NCI-H446 treated with DMSO at 0.1 percent for 48 hours (cell line): ENCODE results near the gene S100A5.
"Not testable (repeated sequence)": the region's sequence is repeated elsewhere in the genome, so short reads cannot be mapped to it uniquely, and the experiment has no call there.

Experiments used
- DNase-seq: peaks from one replicate; lab custom pipeline; 2025; lab: John Stamatoyannopoulos, UW

S100A5 gene

GRCh38 chr1:153533689-153534201 lies 7.0 kb downstream of the S100A5 start:
- peak; percentile 91 for DNase-seq

GRCh38 chr1:153532769-153533599 lies 7.8 kb downstream of the S100A5 start:
- peak; percentile 79 for DNase-seq

DNA sequence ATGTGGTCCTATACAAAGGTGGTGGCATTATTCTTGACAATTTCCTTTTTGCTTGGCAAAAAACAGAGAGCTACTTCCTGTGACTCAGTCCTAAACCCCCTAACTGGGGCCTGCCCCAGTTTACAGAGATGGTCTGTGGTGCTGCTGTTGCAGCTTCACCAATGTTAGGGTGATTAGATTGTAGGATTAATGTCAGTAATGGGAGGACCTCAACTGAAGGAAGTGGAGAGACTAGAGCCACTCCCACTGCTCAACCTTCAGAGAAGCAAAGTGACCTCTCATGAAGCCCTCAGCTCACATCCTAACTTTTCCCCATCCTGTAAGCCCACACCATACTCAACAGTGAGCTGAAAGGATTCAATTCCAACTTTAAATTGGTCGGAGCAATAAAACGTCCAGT lies 8.6 kb downstream of the S100A5 start:
- no peak for DNase-seq

GRCh38 chr1:153531638-153532037 lies 9.1 kb downstream of the S100A5 start:
- no peak for DNase-seq

DNA sequence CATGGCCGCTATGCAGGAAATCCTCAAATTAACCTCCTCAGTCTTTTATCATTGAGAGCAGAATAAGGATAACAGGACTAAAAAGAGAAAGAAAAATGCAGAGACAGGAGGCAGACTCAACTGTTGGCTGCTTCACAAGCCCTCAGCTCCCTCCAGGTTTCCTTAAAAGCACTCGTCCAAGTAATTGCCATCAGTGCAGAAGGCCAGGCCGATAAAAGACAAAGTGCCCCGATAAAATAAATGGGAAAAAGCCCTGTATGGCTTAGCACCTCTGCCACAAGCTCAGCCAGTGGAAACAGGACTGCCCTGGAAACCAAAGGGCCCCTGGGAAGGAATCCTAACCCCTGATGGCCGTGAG lies 13.1 kb downstream of the S100A5 start:
- no peak for DNase-seq

DNA sequence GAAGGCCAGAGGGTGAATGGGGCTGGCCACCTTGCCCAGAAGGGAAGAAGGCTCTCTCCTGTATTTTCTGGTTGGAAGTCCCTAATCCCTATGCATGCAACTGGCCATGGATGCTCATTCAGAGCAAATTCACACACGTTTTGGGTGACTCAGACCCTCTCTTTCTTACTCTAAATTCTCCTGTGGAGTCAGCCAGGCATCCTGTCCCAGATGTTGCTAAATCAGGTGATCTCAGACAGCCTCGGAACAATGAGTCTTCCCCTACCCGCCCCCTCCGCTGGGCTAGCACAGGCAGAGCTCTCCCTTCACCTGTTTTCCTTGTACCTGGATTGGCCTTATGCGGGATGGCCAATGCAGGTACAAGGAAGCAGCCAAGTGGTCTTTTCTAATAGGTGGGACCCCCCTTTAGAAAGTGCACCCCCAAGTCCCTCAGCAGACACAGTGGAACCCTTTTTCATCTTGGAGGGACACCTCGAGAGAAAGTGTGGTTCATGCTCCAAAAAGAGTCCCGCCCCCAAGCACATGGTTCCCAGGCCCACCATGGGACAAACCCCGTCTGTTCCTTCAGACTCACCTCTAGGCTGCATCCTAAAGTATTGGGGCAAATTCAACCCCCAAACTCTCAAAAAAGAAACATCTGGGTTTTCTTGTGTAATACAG lies 13.6 kb downstream of the S100A5 start:
- DNase-seq = no peak

GRCh38 chr1:153526132-153526543 lies 14.6 kb downstream of the S100A5 start:
- DNase-seq = peak; percentile 77

DNA sequence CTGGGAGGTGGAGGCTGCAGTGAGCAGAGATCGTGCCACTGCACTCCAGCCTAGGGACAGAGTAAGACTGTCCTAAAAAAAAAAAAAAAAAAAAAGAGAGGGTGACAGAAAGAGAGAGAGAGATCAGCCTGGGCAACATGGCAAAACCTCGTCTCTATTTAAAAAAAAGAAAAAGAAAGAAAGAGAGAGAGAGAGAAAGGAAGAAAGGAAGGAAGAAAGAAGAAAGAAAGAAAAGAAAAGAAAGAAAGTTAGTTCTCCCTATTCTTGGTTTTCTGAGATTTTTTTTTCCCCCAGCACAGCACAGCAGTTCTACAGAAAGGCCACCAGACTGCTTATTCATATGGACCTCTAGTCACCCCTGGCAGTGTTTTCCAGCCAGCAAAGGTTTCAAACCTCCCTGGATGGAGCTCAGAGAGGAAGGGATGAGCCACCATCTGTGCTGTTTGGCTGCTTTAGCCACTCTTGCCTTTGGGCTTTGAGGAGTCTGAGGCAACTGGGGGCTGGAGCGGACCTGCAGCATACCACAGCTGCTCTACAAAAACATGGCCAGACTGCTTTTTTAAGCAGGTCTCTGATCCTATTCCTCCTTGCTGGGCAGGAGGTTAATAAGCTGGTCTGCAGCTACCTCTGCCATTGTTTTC lies 15.5 kb downstream of the S100A5 start:
- peak; percentile 93 for DNase-seq

DNA sequence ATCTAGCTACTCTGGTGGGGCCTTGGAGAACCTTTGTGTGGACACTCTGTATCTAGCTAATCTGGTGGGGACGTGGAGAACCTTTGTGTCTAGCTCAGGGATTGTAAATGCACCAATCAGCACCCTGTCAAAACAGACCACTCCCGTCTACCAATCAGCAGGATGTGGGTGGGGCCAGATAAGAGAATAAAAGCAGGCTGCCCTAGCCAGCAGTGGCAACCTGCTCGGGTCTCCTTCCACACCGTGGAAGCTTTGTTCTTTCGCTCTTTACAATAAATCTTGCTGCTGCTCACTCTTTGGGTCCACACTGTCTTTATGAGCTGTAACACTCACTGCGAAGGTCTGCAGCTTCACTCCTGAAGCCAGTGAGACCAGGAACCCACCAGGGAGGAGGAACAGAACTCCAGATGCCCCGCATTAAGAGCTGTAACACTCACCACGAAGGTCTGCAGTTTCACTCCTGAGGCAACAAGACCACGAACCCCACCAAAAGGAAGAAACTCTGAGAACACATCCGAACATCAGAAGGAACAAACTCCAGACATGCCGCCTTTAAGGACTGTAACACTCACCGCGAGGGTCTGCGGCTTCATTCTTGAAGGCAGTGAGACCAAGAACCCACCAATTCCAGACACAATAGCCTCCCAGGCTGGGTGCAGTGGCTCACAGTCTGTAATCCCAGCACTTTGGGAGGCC lies 18.2 kb downstream of the S100A5 start:
- not testable (repeated sequence) for DNase-seq

- DNase-seq = not testable (repeated sequence)
Measured at GRCh38 chr1:153521808-153522207, 18.9 kb downstream of the S100A5 start.

GRCh38 chr1:153520818-153521476 lies 19.8 kb downstream of the S100A5 start:
- no peak for DNase-seq

DNA sequence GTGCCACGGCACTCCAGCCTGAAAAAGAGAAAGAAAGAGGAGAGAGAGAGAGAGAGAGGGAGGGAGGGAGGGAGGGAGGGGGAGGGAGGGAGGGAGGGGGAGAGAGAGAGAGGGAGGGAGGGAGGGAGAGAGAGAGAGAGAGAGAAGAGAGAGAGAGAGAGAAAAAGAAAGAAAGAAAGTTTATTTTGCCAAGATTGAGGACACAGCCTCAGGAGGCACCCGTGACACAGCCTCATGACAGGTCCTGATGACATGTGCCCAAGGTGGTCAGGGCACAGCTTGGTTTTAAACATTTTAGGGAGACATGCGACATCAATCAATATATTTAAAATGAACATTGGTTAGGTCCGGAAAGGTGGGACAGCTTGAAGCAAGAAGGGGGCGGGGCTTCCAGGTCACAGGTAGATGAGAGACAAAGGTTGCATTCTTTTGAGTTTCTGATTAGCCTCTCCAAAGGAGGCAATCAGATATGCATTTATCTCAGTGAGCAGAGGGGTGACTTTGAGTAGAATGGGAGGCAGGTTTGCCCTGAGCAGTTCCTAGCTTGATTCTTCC lies 20.5 kb downstream of the S100A5 start:
- not testable (repeated sequence) for DNase-seq

GRCh38 chr1:153519242-153519641 lies 21.5 kb downstream of the S100A5 start:
- no peak for DNase-seq

GRCh38 chr1:153515504-153516394 lies 25.0 kb downstream of the S100A5 start:
- no peak for DNase-seq

DNA sequence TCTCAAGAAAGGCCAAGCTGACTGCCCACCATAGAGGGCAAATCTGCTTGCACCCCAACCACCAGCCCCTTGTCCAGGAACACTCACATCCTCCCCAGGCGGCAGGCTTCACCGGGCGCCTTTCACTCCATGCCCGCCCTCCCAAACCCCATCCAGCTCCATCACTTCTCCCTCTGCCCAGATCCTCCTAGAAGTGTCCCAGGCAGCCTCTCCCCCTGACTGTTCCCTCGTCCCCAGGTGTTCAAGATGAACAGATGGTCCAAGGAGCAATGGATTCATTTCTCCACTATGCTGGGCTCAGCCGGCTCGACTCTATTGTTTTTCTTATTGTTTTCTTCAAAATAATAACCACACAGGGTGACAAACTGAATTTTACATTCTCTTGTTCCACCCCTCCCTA lies 27.1 kb downstream of the S100A5 start:
- DNase-seq = no peak

- no peak for DNase-seq
Measured at GRCh38 chr1:153513023-153513422, 27.7 kb downstream of the S100A5 start.

DNA sequence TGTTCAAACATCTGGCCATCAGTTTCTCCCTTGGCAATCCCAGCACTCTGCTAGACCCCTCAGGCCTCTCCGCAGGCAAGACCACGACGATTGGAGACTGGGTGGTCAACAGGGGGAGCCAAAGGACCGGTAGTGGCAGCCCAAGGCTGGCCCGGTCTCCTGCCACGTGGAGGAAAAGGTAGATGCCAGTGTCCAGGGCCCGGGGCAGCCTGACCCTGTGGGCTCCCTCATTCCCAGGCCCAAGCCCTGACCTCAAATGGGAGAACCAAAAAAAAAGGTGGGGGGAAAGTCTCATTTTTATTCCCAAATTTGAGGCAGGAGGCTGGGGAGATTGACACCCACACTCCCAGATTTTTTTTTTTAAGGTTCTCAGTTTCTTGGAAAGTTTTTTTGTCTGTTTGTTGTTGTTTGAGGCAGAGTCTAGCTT lies 29.7 kb downstream of the S100A5 start:
- peak; percentile 55 for DNase-seq

DNA sequence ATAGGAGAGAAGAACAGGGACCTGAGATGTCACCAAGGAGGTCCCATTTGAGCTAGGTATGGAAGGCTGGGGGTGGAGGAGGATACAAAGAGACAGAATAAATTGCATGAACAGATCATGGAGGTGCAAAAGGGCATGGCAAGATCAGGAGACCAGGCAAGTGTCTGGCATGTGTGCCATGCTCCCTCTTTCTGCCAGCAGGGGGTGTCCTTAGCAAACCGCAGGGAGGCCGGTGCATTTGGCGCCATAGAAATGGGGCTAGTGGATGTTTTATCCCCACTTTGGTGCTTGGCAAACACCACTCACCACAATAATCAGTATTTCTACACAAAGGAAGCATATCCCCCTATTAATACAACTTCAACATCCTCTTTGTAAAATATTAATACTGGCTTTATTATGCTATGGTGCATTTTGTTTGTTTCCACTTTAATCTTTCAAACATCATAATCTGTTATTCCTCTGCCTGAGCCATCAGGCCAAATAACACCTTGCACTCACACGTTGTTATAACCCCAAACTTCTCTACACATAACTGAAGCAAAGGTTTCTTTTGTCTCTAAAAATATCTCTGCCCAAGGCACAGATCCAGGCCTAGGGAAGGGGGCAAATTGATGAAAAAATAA lies 30.9 kb downstream of the S100A5 start:
- DNase-seq = no peak

- DNase-seq = no peak
Measured at GRCh38 chr1:153509036-153509435, 31.7 kb downstream of the S100A5 start.
